Activated T-cell treated with anti-CD3 and anti-CD28 coated beads for 1 hour (primary cell): ENCODE measurements around the gene DCAKD.
"Not testable (repeated sequence)": the region's sequence is repeated elsewhere in the genome, so short reads cannot be mapped to it uniquely, and the experiment has no call there.

Experiments used
- DNase-seq: peaks from one replicate; pipeline ENCODE4 v3.0.0-alpha.2; 2020; ENCODE audit warnings: low read depth

DCAKD gene

GRCh38 chr17:45067637-45068036 is 16.2 kb upstream of the DCAKD start:
- DNase-seq = no peak

- DNase-seq = no peak
Measured at GRCh38 chr17:45063198-45063597, 11.8 kb upstream of the DCAKD start.

DNA sequence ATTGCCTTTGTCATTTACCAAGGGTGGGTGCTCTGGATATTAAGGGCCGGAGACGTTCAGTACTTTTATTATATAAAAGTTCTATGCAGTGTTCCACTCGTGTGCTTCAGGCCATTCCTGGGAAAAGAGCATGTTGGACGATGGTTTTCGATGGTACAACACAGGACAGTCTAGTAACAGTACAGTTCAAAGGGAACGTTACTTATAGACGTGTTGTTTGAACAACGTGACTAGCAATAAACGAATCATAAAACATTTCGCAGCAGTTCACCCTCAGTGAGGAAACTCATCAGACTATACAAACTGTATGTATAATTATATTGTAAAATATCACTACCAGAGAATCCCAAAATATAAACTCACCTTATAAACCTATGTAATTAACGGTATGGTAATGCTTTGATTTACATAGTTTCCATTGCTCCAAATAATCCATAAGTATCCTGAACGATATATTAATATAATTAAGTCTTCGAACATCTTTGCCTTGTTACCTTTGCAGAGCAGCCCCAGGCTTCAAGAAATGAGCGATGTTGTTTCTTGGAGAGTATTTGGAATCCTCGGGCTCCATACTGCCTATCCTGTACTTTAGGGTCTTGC is 10.3 kb upstream of the DCAKD start:
- DNase-seq = no peak

- DNase-seq = peak; percentile 86
Measured at GRCh38 chr17:45060797-45061605, 9.6 kb upstream of the DCAKD start, which contains the start of gene NMT1. NMT1 (plus strand) TSS chr17:45061317; CDS start chr17:45061330, 13 bp downstream.

- DNase-seq = no peak
Measured at GRCh38 chr17:45060382-45060796, 9.0 kb upstream of the DCAKD start.

DNA sequence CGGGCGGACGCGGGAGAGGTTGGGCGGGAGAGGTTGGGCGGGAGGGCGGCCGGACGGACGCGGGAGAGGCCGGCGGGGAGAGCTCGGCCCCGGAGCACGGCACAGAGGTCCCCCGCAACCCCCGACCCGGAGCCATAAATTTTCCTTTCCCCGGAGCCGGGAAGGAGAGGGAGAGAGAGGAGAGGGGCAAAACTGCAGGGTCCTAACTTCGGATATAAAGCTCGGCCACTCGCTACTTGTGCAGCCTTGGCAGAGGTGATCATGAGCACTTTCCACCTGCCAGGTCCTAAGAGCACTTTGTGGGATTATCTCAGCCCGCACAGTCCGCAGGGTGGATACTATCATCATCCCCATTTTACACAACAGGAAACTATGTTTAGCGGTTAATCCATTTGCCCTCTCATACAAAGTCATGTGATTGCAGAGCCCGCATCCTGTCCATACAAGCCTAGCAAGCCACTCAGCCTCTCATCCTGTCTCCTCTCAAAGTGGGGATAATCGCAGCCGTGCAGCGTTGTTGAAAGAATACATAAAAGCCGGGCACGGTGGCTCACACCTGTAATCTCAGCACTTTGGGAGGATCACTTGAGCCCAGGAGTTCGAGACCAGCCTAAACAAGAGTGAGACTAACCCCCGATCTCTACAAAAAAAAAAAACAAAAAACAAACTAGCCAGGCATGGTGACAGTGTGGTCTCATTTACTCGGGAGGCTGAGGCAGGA is 780 bp upstream of the DCAKD start:
- DNase-seq = peak; percentile 7

DNA sequence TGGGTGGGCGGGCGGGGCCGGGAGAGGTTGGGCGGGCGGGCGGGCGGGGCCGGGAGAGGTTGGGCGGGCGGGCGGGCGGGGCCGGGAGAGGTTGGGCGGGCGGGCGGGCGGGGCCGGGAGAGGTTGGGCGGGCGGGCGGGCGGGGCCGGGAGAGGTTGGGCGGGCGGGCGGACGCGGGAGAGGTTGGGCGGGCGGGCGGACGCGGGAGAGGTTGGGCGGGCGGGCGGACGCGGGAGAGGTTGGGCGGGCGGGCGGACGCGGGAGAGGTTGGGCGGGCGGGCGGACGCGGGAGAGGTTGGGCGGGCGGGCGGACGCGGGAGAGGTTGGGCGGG is 254 bp upstream of the DCAKD start:
- not testable (repeated sequence) for DNase-seq

GRCh38 chr17:45050481-45051059 is 862 bp downstream of the DCAKD start:
- DNase-seq = peak; percentile 11

GRCh38 chr17:45048795-45049563 is 2.5 kb downstream of the DCAKD start:
- DNase-seq = no peak

DNA sequence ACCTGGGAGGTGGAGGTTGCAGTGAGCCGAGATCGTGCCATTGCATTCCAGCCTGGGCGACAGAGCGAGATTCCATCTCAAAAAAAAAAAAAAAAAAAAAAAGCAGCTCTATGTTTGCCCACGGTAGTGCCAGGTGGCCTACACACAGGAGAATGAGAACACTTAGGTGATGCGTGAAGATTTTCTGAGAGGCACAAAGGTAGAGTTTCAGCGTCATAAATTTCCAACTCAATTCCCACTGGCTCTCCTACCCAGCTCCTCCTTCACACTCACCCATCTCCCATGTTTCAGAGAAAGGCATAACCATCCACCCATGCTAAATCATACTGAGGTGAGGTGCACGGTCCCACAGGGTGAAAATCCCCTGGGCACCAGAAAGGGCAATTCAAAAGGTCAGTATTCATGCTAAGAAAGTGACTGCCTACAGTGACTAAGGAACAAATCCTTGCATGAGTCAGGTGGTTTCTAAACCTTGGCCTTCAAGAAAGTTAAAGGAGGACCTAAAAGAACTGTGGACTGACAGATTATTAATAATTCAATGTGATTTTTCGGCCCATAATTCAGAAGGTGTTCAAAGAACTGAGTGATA is 4.8 kb downstream of the DCAKD start:
- DNase-seq = no peak

GRCh38 chr17:45043813-45044540 is 7.5 kb downstream of the DCAKD start:
- DNase-seq = no peak

- DNase-seq = no peak
Measured at GRCh38 chr17:45042346-45043120, 8.9 kb downstream of the DCAKD start.

- DNase-seq = no peak
Measured at GRCh38 chr17:45040459-45040858, 11.0 kb downstream of the DCAKD start.

DNA sequence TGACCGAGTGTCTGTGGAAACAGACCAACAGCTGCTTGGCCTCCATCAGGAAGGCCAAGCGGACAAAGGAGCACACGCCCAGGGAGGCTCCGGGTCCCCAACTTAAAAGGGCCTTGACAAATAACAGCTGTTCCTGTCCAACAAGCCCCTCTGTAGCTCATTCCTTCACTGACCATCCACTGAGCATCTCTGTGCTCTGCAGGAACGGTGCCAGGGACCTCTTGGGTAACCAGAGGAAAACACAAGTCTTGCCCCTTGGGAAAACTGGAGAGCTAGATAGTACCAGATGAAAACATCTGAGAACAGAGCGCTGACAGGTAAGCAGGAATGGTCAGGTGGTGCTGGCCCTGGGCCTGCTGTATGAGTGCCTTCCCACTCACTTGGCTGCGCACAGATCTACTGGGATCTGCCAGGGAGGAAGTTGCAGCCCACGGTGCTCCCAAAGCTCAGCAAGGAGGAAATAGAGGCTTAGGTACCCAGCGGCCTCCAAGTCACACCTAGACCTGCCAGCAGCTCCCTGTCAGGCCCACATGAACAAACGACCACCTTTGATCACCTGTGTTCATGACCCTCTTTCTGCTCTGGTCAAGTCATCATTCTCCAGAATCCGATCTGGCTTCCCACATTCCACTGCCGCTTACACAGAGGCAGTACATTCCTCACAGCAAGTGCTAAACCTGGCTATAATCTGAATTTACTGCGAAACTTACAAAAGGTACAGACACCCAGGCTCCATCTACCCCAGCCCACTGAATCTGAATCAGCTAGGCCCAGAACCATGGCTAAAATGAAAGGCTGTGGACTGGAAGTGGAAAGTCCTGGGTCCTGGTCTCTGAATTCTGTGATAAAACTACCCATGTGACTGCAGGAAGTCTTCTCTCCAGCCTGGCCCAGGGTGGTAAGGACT is 12.5 kb downstream of the DCAKD start:
- no peak for DNase-seq

- DNase-seq = no peak
Measured at GRCh38 chr17:45036691-45037090, 14.7 kb downstream of the DCAKD start.

- no peak for DNase-seq
Measured at GRCh38 chr17:45035848-45036247, 15.6 kb downstream of the DCAKD start.

DNA sequence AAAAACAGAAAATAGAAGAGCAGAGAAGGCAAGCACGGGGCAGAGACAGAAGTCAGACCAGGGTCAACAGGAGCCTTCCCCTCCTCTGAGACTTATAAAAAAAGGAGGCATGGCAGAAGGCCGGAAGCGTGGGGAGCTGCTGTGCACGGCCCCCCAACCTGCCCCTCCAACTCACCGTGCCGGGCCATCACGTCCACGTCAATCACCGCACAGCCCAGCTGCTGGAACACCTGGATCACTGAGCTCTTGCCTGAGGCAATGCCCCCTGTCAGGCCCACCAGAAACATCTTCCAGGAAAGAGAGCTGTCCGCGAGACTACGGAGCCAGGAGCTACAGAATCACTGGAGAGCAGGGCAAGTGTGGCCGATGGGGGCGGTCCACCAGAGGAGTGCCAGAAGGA is 16.8 kb downstream of the DCAKD start:
- no peak for DNase-seq

GRCh38 chr17:45032174-45032541 is 19.3 kb downstream of the DCAKD start:
- no peak for DNase-seq
